Fibroblast of lung (primary cell): ENCODE data around the gene DNAJB4. TPM values are rescaled to one million over a fixed set of nuclear protein-coding genes. Genes with fewer than 3 reads are reported as not detected.

ENCODE experiments used
- DNase-seq, 2 donors: peaks; one replicate each; pipeline versions ENCODE4 v3.0.0 to v3.0.0-alpha.2; 2010; ENCODE audit warnings: low read depth in 2 of 2
- H2AFZ ChIP-seq: 2 replicates; pipeline ENCODE4 v1.5.1; 2012; ENCODE audit warnings: low read length, control low read depth, inconsistent platforms
- H3K27ac ChIP-seq: 2 replicates; pipeline ENCODE4 v1.5.1; 2011; ENCODE audit warnings: low read length, control low read depth; ENCODE audit not compliant: insufficient read depth
- H3K27me3 ChIP-seq: 2 replicates; pipeline ENCODE4 v1.5.1; 2011; ENCODE audit warnings: mild to moderate bottlenecking, low read length; ENCODE audit not compliant: control insufficient read depth, insufficient read depth
- H3K36me3 ChIP-seq: 2 replicates; pipeline ENCODE4 v1.5.1; 2011; ENCODE audit warnings: low read length; ENCODE audit not compliant: control insufficient read depth, insufficient read depth
- H3K4me1 ChIP-seq: 2 replicates; pipeline ENCODE4 v1.5.1; 2011; ENCODE audit warnings: low read length; ENCODE audit not compliant: control insufficient read depth, insufficient read depth; ENCODE audit errors: extremely low read depth
- H3K4me2 ChIP-seq: 2 replicates; pipeline ENCODE4 v1.5.1; 2011; ENCODE audit warnings: low read length, control low read depth; ENCODE audit not compliant: insufficient read depth; ENCODE audit errors: extremely low read depth
- H3K4me3 ChIP-seq, 4 experiments: fragments of 200-600 bp in 1 of 4; sonication (generic) in 1 of 4; replicated peaks in 1 of 4; 2 replicates each; pipeline ENCODE4 v1.5.1; 2011 to 2016; ENCODE audit warnings: low read length in 4 of 4, low read depth in 3 of 4, mild to moderate bottlenecking in 3 of 4, control low read depth in 2 of 4, inconsistent platforms in 1 of 4, mixed read lengths in 1 of 4; ENCODE audit not compliant: insufficient read depth in 1 of 4; ENCODE audit errors: control extremely low read depth in 1 of 4
- H3K79me2 ChIP-seq: 2 replicates; pipeline ENCODE4 v1.5.1; 2012; ENCODE audit warnings: mild to moderate bottlenecking, low read length, inconsistent platforms; ENCODE audit not compliant: control insufficient read depth, insufficient read depth
- H3K9ac ChIP-seq: 2 replicates; pipeline ENCODE4 v1.5.1; 2011; ENCODE audit warnings: mild to moderate bottlenecking, low read length, control low read depth; ENCODE audit not compliant: insufficient read depth
- H3K9me3 ChIP-seq: 2 replicates; pipeline ENCODE4 v1.5.1; 2012; ENCODE audit warnings: low read depth, low read length; ENCODE audit not compliant: control insufficient read depth, insufficient read depth
- H4K20me1 ChIP-seq: 2 replicates; pipeline ENCODE4 v1.5.1; 2011; ENCODE audit warnings: low read length; ENCODE audit not compliant: control insufficient read depth, insufficient read depth; ENCODE audit errors: extremely low read depth
- EZH2 ChIP-seq: IDR thresholded peaks from 2 replicates; pipeline ENCODE4 v1.5.1; 2012; ENCODE audit warnings: low read length, control low read depth, mild to moderate bottlenecking; ENCODE audit errors: missing control alignments
- polyA plus RNA-seq, 2 donors: library from polyadenylated mRNA; depleted of rRNA in 1 of 2; stranded (reverse) in 1 of 2; unstranded in 1 of 2; fragments of >200 nt; gene quantifications; 2 replicates each; pipeline ENCODE4 v1.2.1, GENCODE V29; 2011 to 2012; ENCODE audit warnings: missing spikeins in 1 of 2
- total RNA-seq: library from RNA; depleted of rRNA; stranded (reverse); fragments of >200 nt; gene quantifications from 2 replicates; pipeline ENCODE4 v1.2.1, GENCODE V29; 2014
- TF ChIP-seq, protein P1 (sequence below), 2 donors: IDR thresholded peaks in 1 of 2; conservative IDR thresholded peaks in 1 of 2; 1 replicate in 1 of 2; 2 replicates in 1 of 2; pipeline ENCODE4 v1.5.1; 2011 to 2012; ENCODE audit warnings: low read length in 2 of 2, control low read depth in 1 of 2, inconsistent platforms in 1 of 2, low read depth in 1 of 2, mild to moderate bottlenecking in 1 of 2

Gene DNAJB4
- total and polyA plus RNA-seq, 2 donors (not counting 1 experiment from before 2014, with no cell fraction given) = 52.0 to 78.7 TPM

DNA sequence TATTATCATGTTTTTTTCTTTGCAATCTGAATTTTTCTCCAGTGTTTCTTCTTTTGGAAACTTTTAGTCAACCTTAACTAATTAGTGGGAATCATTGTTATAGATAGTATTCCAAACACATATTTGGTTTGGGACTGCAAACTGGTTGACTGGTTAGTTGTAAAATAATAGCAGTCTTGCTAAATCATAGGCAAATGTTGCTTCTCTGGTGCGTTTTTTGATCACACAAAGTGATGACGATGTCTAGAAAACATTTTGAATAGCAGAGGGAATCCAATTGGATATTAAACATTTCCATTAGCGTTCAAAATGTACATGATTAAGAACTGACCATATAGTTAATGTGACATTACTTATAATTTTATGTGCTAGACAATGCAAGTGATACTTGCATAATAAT is 4.5 kb downstream of the DNAJB4 start:
- Histone ChIP-seq H3K27me3 (no peaks in the 10 kb centered on the region), H3K4me2 (peak overlapping the region; percentile 81), H3K9me3 (no peaks in the 10 kb centered on the region), H3K9ac (no peak overlapping the region), H3K4me3 (peak overlapping the region in 3 of 4 experiments; percentile 68 to 99 (median 80)), H4K20me1 (no peaks in the 10 kb centered on the region), H3K36me3 (no peaks in the 10 kb centered on the region), H3K79me2 (peaks cover 78% of the 10 kb centered on the region), H3K27ac (no peak overlapping the region), H2AFZ (no peak overlapping the region), H3K4me1 (peaks cover 4% of the 10 kb centered on the region)
- no peak for TF ChIP-seq EZH2
- TF ChIP-seq, protein P1, sequence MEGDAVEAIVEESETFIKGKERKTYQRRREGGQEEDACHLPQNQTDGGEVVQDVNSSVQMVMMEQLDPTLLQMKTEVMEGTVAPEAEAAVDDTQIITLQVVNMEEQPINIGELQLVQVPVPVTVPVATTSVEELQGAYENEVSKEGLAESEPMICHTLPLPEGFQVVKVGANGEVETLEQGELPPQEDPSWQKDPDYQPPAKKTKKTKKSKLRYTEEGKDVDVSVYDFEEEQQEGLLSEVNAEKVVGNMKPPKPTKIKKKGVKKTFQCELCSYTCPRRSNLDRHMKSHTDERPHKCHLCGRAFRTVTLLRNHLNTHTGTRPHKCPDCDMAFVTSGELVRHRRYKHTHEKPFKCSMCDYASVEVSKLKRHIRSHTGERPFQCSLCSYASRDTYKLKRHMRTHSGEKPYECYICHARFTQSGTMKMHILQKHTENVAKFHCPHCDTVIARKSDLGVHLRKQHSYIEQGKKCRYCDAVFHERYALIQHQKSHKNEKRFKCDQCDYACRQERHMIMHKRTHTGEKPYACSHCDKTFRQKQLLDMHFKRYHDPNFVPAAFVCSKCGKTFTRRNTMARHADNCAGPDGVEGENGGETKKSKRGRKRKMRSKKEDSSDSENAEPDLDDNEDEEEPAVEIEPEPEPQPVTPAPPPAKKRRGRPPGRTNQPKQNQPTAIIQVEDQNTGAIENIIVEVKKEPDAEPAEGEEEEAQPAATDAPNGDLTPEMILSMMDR (conservative IDR thresholded peaks at IDR 0.05 in 1 of 2, IDR thresholded peaks at IDR 0.05 in 1 of 2; ENCODE audit: low read depth in 1 of 2, low read length in 2 of 2) = no peak
- DNase-seq = no peak

DNA sequence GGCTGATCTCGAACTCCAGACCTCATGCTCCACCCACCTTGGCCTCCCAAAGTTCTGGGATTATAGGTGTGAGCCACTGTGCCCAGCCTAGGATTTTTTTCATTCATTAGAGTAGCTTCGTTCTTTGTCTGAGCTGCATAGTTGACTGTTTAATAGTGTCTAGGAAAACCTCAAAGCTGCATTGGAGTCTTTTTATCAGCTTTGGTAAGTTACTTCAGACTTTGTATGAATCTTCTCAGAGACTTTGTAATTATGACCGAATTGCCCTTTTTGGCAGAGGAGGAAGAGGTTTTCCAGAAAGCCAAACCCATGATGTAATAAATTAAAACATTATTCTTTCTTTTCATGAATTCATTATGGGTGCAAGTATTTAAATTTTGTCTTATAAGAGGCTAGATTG is 5.1 kb downstream of the DNAJB4 start:
- Histone ChIP-seq H3K9me3 (no peaks in the 10 kb centered on the region), H3K4me3 (peak overlapping the region; percentile 6 to 99 (median 44)), H3K9ac (no peak overlapping the region), H3K79me2 (peaks cover 83% of the 10 kb centered on the region), H3K36me3 (no peaks in the 10 kb centered on the region), H3K27ac (no peak overlapping the region), H3K4me1 (peaks cover 4% of the 10 kb centered on the region), H4K20me1 (no peaks in the 10 kb centered on the region), H3K4me2 (peak overlapping the region; percentile 81), H3K27me3 (no peaks in the 10 kb centered on the region), H2AFZ (no peak overlapping the region)
- peak in 1 of 2 donors; percentile 90 for DNase-seq
- TF ChIP-seq, protein P1 (conservative IDR thresholded peaks at IDR 0.05 in 1 of 2, IDR thresholded peaks at IDR 0.05 in 1 of 2; ENCODE audit: low read depth in 1 of 2, low read length in 2 of 2) = no peak
- TF ChIP-seq EZH2 = no peak

DNA sequence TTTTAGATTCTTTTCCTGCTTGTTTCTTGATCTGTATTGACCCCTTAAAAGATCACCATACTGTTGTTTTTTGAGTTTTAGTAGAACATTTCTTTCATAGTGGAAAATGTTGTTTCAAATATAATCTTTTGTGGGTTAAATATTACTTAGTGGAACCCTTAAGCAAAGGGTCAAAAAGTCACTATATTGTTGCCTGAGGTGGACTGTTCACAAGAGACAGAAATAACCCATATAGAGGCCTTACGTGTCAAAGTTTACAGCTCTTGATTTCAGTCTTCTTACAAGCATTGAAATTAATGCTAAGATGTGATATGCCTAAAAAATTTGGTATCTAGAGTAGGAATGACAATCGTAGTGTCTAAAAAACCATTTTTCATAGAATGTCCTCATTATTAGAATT is 6.3 kb downstream of the DNAJB4 start:
- Histone ChIP-seq H3K9me3 (no peaks in the 10 kb centered on the region), H2AFZ (no peak overlapping the region), H3K27me3 (no peaks in the 10 kb centered on the region), H3K4me2 (no peak overlapping the region), H3K27ac (no peak overlapping the region), H4K20me1 (no peaks in the 10 kb centered on the region), H3K36me3 (no peaks in the 10 kb centered on the region), H3K4me1 (peaks cover 4% of the 10 kb centered on the region), H3K79me2 (peaks cover 76% of the 10 kb centered on the region), H3K9ac (no peak overlapping the region), H3K4me3 (peak overlapping the region in 2 of 4 experiments; percentile 16 to 99)
- TF ChIP-seq EZH2 = no peak
- TF ChIP-seq, protein P1 (conservative IDR thresholded peaks at IDR 0.05 in 1 of 2, IDR thresholded peaks at IDR 0.05 in 1 of 2; ENCODE audit: low read depth in 1 of 2, low read length in 2 of 2) = no peak
- no peak for DNase-seq
